ENCODE measurements around the gene PIP4K2C. TPM values are rescaled to one million over a fixed set of nuclear protein-coding genes. Genes with fewer than 3 reads are reported as not detected.
"Not testable (repeated sequence)": the region's sequence is repeated elsewhere in the genome, so short reads cannot be mapped to it uniquely, and the experiment has no call there.

PIP4K2C gene
- total RNA-seq, 1 donor from 2014 or later: 27.5 TPM

- peaks cover 2% of the 10 kb centered on the region for H3K27me3 Mint-ChIP-seq (ENCODE audit: unreplicated experiment)
- H3K4me1 Mint-ChIP-seq (ENCODE audit: low read depth, unreplicated experiment): no peaks in the 10 kb centered on the region
- TF ChIP-seq CTCF (IDR thresholded peaks at IDR 0.05; ENCODE audit: partially characterized antibody, unreplicated experiment): no peak
- peaks cover 5% of the 10 kb centered on the region for H3K9me3 Mint-ChIP-seq (ENCODE audit: unreplicated experiment)
- H3K27ac Mint-ChIP-seq (ENCODE audit: unreplicated experiment): no peak overlapping the region
- peaks cover 4% of the 10 kb centered on the region for H3K36me3 Mint-ChIP-seq (ENCODE audit: unreplicated experiment)
- DNase-seq: no peak
- no peak overlapping the region for H3K4me3 Mint-ChIP-seq (ENCODE audit: unreplicated experiment)
These were observed 50.9 kb downstream of the PIP4K2C start for GRCh38 chr12:57641699-57642442.

- not testable (repeated sequence) for H3K36me3 Mint-ChIP-seq (ENCODE audit: unreplicated experiment); H3K9me3 Mint-ChIP-seq (ENCODE audit: unreplicated experiment); H3K4me1 Mint-ChIP-seq (ENCODE audit: low read depth, unreplicated experiment); H3K27me3 Mint-ChIP-seq (ENCODE audit: unreplicated experiment); H3K27ac Mint-ChIP-seq (ENCODE audit: unreplicated experiment); H3K4me3 Mint-ChIP-seq (ENCODE audit: unreplicated experiment); DNase-seq
These were observed 55.1 kb downstream of the PIP4K2C start for GRCh38 chr12:57645990-57646658.

DNA sequence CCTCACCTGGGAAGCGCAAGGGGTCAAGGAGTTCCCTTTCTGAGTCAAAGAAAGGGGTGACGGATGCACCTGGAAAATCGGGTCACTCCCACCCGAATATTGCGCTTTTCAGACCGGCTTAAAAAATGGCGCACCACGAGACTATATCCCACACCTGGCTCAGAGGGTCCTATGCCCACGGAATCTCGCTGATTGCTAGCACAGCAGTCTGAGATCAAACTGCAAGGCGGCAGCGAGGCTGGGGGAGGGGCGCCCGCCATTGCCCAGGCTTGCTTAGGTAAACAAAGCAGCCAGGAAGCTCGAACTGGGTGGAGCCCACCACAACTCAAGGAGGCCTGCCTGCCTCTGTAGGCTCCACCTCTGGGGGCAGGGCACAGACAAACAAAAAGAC lies 55.7 kb downstream of the PIP4K2C start:
- H3K27ac Mint-ChIP-seq (ENCODE audit: unreplicated experiment); DNase-seq; H3K9me3 Mint-ChIP-seq (ENCODE audit: unreplicated experiment); H3K4me1 Mint-ChIP-seq (ENCODE audit: low read depth, unreplicated experiment); H3K4me3 Mint-ChIP-seq (ENCODE audit: unreplicated experiment); H3K36me3 Mint-ChIP-seq (ENCODE audit: unreplicated experiment); H3K27me3 Mint-ChIP-seq (ENCODE audit: unreplicated experiment): not testable (repeated sequence)

Other genes starting within 250 kb of the PIP4K2C start
- 106 TPM for gene R3HDM2, start 160.1 kb upstream of the PIP4K2C start, total RNA-seq (ENCODE audit: unreplicated experiment)
- not detected for gene INHBC, start 156.4 kb upstream of the PIP4K2C start, total RNA-seq (ENCODE audit: unreplicated experiment)
- 18.0 TPM for gene INHBE, start 135.9 kb upstream of the PIP4K2C start, total RNA-seq (ENCODE audit: unreplicated experiment)
- gene GLI1, start 131.4 kb upstream of the PIP4K2C start, total RNA-seq (ENCODE audit: unreplicated experiment): 2.3 TPM
- gene ARHGAP9, start 111.3 kb upstream of the PIP4K2C start, total RNA-seq (ENCODE audit: unreplicated experiment): 52.0 TPM
- gene MARS1, start 103.1 kb upstream of the PIP4K2C start, total RNA-seq (ENCODE audit: unreplicated experiment): 870 TPM
- gene DDIT3, start 70.7 kb upstream of the PIP4K2C start, total RNA-seq (ENCODE audit: unreplicated experiment): 70.9 TPM
- 108 TPM for gene MBD6, start 68.4 kb upstream of the PIP4K2C start, total RNA-seq (ENCODE audit: unreplicated experiment)
- gene DCTN2, start 44.0 kb upstream of the PIP4K2C start, total RNA-seq (ENCODE audit: unreplicated experiment): 484 TPM
- gene KIF5A, start 41.1 kb upstream of the PIP4K2C start, total RNA-seq (ENCODE audit: unreplicated experiment): 314 TPM
- gene DTX3, start 13.6 kb downstream of the PIP4K2C start, total RNA-seq (ENCODE audit: unreplicated experiment): 99.6 TPM
- gene ARHGEF25, start 20.2 kb downstream of the PIP4K2C start, total RNA-seq (ENCODE audit: unreplicated experiment): 80.2 TPM
- 83.9 TPM for gene B4GALNT1, start 42.0 kb downstream of the PIP4K2C start, total RNA-seq (ENCODE audit: unreplicated experiment)
- gene OS9, start 102.9 kb downstream of the PIP4K2C start, total RNA-seq (ENCODE audit: unreplicated experiment): 225 TPM
- gene AGAP2, start 147.6 kb downstream of the PIP4K2C start, total RNA-seq (ENCODE audit: unreplicated experiment): 45.5 TPM
- 27.2 TPM for gene TSPAN31, start 153.8 kb downstream of the PIP4K2C start, total RNA-seq (ENCODE audit: unreplicated experiment)
- 123 TPM for gene CDK4, start 161.1 kb downstream of the PIP4K2C start, total RNA-seq (ENCODE audit: unreplicated experiment)
- gene MARCHF9, start 163.9 kb downstream of the PIP4K2C start, total RNA-seq (ENCODE audit: unreplicated experiment): 26.7 TPM
- 1.7 TPM for gene CYP27B1, start 175.9 kb downstream of the PIP4K2C start, total RNA-seq (ENCODE audit: unreplicated experiment)
- gene METTL1, start 180.9 kb downstream of the PIP4K2C start, total RNA-seq (ENCODE audit: unreplicated experiment): 9.1 TPM
- 3.3 TPM for gene EEF1AKMT3, start 181.4 kb downstream of the PIP4K2C start, total RNA-seq (ENCODE audit: unreplicated experiment)
- 35.7 TPM for gene TSFM, start 191.6 kb downstream of the PIP4K2C start, total RNA-seq (ENCODE audit: unreplicated experiment)
- 4.8 TPM for gene AVIL, start 227.5 kb downstream of the PIP4K2C start, total RNA-seq (ENCODE audit: unreplicated experiment)